CD4-positive, alpha-beta T cell treated with Interferon alpha-2 for 1 hour (primary cell): ENCODE data around the gene GAST.
A peak's percentile ranks its signal among the peaks of the same experiment; 100 is the strongest.
"Not testable (repeated sequence)": the region's sequence is repeated elsewhere in the genome, so short reads cannot be mapped to it uniquely, and the experiment has no call there.

Source experiments
- DNase-seq, 2 donors: peaks; one replicate each; pipeline ENCODE4 v3.0.0-alpha.2; 2020 to 2022

GAST gene

GRCh38 chr17:41684035-41684434 lies 28.1 kb upstream of the GAST start:
- no peak for DNase-seq

GRCh38 chr17:41685753-41686152 lies 26.4 kb upstream of the GAST start:
- not testable (repeated sequence) for DNase-seq

- peak in 1 of 2 donors; percentile 15 for DNase-seq
Observed at GRCh38 chr17:41686281-41686680, 25.9 kb upstream of the GAST start.

- DNase-seq, result peak; percentile 64 to 80
Observed at GRCh38 chr17:41687828-41688640, 24.1 kb upstream of the GAST start.

- peak; percentile 100 for DNase-seq
Observed at GRCh38 chr17:41688641-41689496, 23.3 kb upstream of the GAST start, which contains the start of gene EIF1. EIF1 (plus strand) TSS chr17:41688885; CDS start chr17:41689039, 154 bp downstream.

GRCh38 chr17:41689497-41690299 lies 22.4 kb upstream of the GAST start:
- DNase-seq, result peak; percentile 62 to 77

- no peak for DNase-seq
Observed at GRCh38 chr17:41690497-41690896, 21.6 kb upstream of the GAST start.

GRCh38 chr17:41691031-41691777 lies 20.9 kb upstream of the GAST start:
- DNase-seq, result peak; percentile 7 to 48

- peak; percentile 7 to 44 for DNase-seq
Observed at GRCh38 chr17:41692722-41693521, 19.2 kb upstream of the GAST start.

GRCh38 chr17:41695134-41695661 lies 16.9 kb upstream of the GAST start:
- DNase-seq, result no peak

- peak; percentile 78 to 85 for DNase-seq
Observed at GRCh38 chr17:41695954-41696757, 16.0 kb upstream of the GAST start.

GRCh38 chr17:41697122-41697962 lies 14.8 kb upstream of the GAST start:
- no peak for DNase-seq

- not testable (repeated sequence) for DNase-seq
Observed at GRCh38 chr17:41700843-41701242, 11.3 kb upstream of the GAST start.

- no peak for DNase-seq
Observed at GRCh38 chr17:41702712-41703111, 9.4 kb upstream of the GAST start.

- no peak for DNase-seq
Observed at GRCh38 chr17:41705271-41705991, 6.7 kb upstream of the GAST start.

- DNase-seq, result no peak
Observed at GRCh38 chr17:41707803-41708669, 4.1 kb upstream of the GAST start.

- no peak for DNase-seq
Observed at GRCh38 chr17:41710472-41711090, 1.6 kb upstream of the GAST start.
